A673 (cell line): ENCODE measurements around the gene PLOD2.

Source experiments
- EZH2 ChIP-seq: fragments of 200-600 bp; sonication (generic); IDR thresholded peaks from 2 replicates; pipeline ENCODE4 v1.6.1; 2017; ENCODE audit warnings: borderline replicate concordance, low read depth, mild to moderate bottlenecking, mixed read lengths, antibody characterized with exemption, low read length; ENCODE audit not compliant: poor library complexity, severe bottlenecking
- TF ChIP-seq, protein P1 (sequence below): fragments of 300-800, 200-600 bp; sonication (generic); conservative IDR thresholded peaks from 2 replicates; pipeline ENCODE4 v1.5.1; 2017; ENCODE audit warnings: low read depth, mild to moderate bottlenecking, antibody characterized with exemption, low read length, moderate library complexity, mixed read lengths

DNA sequence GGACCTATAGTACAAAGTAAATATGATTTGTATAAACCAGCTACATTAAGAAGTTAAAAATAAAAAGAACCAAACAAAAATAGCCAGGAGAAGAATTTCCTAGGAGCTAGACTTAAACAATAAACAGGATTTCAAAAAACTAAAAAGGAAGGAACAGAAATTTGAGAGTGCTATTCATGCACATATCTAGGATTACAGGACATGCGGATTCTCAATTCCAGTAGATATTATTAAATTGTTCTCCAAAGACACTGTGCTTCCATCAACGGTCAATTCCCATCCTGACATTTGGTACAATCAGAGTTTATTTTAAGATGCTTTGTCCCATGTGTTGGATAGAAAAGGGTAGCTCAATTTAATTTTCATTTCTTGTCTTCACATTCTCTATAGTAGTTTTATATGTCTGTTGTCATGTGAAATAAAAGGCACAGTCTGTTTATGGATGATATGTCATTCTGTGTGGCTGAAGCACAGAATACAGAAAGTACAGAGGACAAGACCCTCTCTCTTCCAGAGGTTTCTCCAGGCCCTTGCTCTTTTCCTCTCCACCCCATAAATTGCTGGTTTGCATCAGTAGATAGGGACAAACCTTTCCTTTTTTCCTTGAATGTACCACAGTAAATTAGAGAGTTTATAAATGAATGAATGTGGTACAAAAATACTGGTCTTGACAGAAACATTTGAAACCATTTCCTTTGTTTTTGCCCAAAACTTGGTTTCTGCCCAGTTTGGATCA, 3.5 kb downstream of the PLOD2 start:
- TF ChIP-seq EZH2, result no peak
- TF ChIP-seq, protein P1, sequence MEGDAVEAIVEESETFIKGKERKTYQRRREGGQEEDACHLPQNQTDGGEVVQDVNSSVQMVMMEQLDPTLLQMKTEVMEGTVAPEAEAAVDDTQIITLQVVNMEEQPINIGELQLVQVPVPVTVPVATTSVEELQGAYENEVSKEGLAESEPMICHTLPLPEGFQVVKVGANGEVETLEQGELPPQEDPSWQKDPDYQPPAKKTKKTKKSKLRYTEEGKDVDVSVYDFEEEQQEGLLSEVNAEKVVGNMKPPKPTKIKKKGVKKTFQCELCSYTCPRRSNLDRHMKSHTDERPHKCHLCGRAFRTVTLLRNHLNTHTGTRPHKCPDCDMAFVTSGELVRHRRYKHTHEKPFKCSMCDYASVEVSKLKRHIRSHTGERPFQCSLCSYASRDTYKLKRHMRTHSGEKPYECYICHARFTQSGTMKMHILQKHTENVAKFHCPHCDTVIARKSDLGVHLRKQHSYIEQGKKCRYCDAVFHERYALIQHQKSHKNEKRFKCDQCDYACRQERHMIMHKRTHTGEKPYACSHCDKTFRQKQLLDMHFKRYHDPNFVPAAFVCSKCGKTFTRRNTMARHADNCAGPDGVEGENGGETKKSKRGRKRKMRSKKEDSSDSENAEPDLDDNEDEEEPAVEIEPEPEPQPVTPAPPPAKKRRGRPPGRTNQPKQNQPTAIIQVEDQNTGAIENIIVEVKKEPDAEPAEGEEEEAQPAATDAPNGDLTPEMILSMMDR, result no peak
